ENCODE data around the gene RETSAT. TPM values are rescaled to one million over a fixed set of nuclear protein-coding genes. Genes with fewer than 3 reads are reported as not detected.

Gene RETSAT
- total RNA-seq, 2 donors from 2014 or later, result 68.5 to 98.6 TPM

- DNase-seq, result peak; percentile 61 to 80 (median 67)
- no peak overlapping the region for H3K27ac ChIP-seq
- H3K36me3 ChIP-seq (replicated peaks in 1 of 2; ENCODE audit: insufficient read depth in 1 of 2, low read depth in 2 of 2), result peaks cover 0 to 4% of the 10 kb centered on the region in 2 donors
- intact Hi-C loops (cut with DNase I), result no loop called here
- H3K9me3 ChIP-seq, result no peaks in the 10 kb centered on the region
- peaks cover 1% of the 10 kb centered on the region for H3K4me1 ChIP-seq
- no peaks in the 10 kb centered on the region for H3K27me3 ChIP-seq
- peak; percentile 75 for ATAC-seq
- no peak overlapping the region for H3K4me3 ChIP-seq
- TF ChIP-seq CTCF (IDR thresholded peaks at IDR 0.05) (peak; percentile 37 to 72 (median 56)), POLR2A (IDR thresholded peaks at IDR 0.05) (no peak)
- 72 to 76% methylated on average over 3 to 11 of the region's 11 CpGs for WGBS, 2 donors
Observed at GRCh38 chr2:85390941-85391669, 36.8 kb upstream of the RETSAT start.

GRCh38 chr2:85388878-85389538 lies 34.7 kb upstream of the RETSAT start:
- Histone ChIP-seq H3K4me1 (no peaks in the 10 kb centered on the region), H3K27ac (no peak overlapping the region), H3K9me3 (no peaks in the 10 kb centered on the region), H3K4me3 (no peak overlapping the region), H3K27me3 (no peaks in the 10 kb centered on the region), H3K36me3 (replicated peaks in 1 of 2; ENCODE audit: insufficient read depth in 1 of 2, low read depth in 2 of 2) (peaks cover 0 to 4% of the 10 kb centered on the region in 2 donors)
- TF ChIP-seq CTCF (IDR thresholded peaks at IDR 0.05) (no peak), POLR2A (IDR thresholded peaks at IDR 0.05) (no peak)
- no peak for DNase-seq
- no peak for ATAC-seq
- WGBS, 2 donors, result 77 to 88% methylated on average over 5 to 9 of the region's 9 CpGs
- intact Hi-C loops (cut with DNase I), result no loop called here

GRCh38 chr2:85387754-85388153 lies 33.4 kb upstream of the RETSAT start:
- Histone ChIP-seq H3K36me3 (replicated peaks in 1 of 2; ENCODE audit: insufficient read depth in 1 of 2, low read depth in 2 of 2) (peaks cover 0 to 4% of the 10 kb centered on the region in 2 donors), H3K4me1 (no peaks in the 10 kb centered on the region), H3K9me3 (no peaks in the 10 kb centered on the region), H3K27ac (no peak overlapping the region), H3K27me3 (no peaks in the 10 kb centered on the region), H3K4me3 (no peak overlapping the region)
- intact Hi-C loops (cut with DNase I), result no loop called here
- ATAC-seq (no peak), DNase-seq (no peak)
- TF ChIP-seq CTCF (IDR thresholded peaks at IDR 0.05), result no peak
- WGBS, 2 donors, result 91 to 97% methylated on average over 2 of the region's 2 CpGs

GRCh38 chr2:85385746-85386145 lies 31.4 kb upstream of the RETSAT start:
- TF ChIP-seq CTCF (IDR thresholded peaks at IDR 0.05) (no peak), POLR2A (IDR thresholded peaks at IDR 0.05) (no peak)
- Histone ChIP-seq H3K27ac (no peak overlapping the region), H3K9me3 (no peaks in the 10 kb centered on the region), H3K27me3 (no peaks in the 10 kb centered on the region), H3K36me3 (replicated peaks in 1 of 2; ENCODE audit: insufficient read depth in 1 of 2, low read depth in 2 of 2) (peaks cover 0 to 4% of the 10 kb centered on the region in 2 donors), H3K4me3 (no peak overlapping the region), H3K4me1 (no peaks in the 10 kb centered on the region)
- DNase-seq, result no peak
- WGBS, 2 donors, result 79 to 92% methylated on average over 2 of the region's 2 CpGs
- no peak for ATAC-seq
- intact Hi-C loops (cut with DNase I), result no loop called here
